H1 (cell line): ENCODE measurements around the gene TMCO1.

ENCODE experiments used
- JUN ChIP-seq: IDR thresholded peaks from 2 replicates; pipeline ENCODE4 v1.6.1; 2011; ENCODE audit warnings: low read depth, mild to moderate bottlenecking, improper control_type of control experiment, low read length
- RFX5 ChIP-seq: IDR thresholded peaks from 2 replicates; pipeline ENCODE4 v1.6.1; 2011; ENCODE audit warnings: low read depth, low read length, improper control_type of control experiment, borderline replicate concordance
- RXRA ChIP-seq: IDR thresholded peaks from 2 replicates; pipeline ENCODE4 v1.6.1; 2011; ENCODE audit warnings: low read depth, mild to moderate bottlenecking, low read length, moderate library complexity; ENCODE audit not compliant: insufficient read depth
- SUZ12 ChIP-seq: fragments of 200-600 bp; sonication (generic); IDR thresholded peaks from 2 replicates; pipeline ENCODE4 v1.6.1; 2012; ENCODE audit warnings: mild to moderate bottlenecking, inconsistent platforms, low read length, moderate library complexity, mixed read lengths
- TF ChIP-seq, protein P1 (sequence below), 3 experiments: IDR thresholded peaks; 1 replicate in 2 of 3; 2 replicates in 1 of 3; pipeline versions ENCODE4 v1.5.1 to v1.6.1; 2011; ENCODE audit warnings: low read length in 3 of 3, mild to moderate bottlenecking in 3 of 3, inconsistent platforms in 2 of 3, low read depth in 1 of 3, moderate library complexity in 1 of 3; ENCODE audit not compliant: insufficient read depth in 1 of 3; ENCODE audit errors: control extremely low read depth in 1 of 3

DNA sequence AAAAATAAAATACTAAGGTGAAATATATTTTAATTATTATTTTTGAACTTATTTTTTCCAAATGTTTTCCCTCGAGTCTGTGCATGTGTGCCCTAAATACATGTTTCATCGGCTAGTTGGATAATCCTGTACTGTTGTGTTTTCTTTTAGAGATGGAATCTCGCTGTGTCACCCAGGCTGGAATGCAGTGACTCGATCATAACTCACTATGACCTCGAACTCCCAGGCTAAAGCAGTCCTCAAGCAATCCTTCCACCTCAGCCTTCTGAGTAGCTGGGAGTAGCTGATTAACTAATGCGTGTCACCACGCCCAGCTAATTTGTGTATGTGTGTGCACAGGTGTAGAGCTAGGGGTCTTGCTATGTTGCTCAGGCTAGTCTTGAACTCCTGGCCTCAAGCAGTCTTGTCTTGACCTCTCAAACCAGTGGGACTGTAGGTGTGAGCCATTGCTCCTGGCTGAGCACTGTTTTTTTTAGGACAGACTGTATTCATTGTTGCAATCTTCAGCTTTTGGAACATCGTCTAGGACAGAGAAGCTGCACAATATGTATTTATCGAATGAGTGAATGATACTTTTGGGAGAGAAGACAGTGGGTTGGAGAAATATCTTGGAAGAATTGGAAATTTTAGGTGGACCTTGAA is 4.8 kb upstream of the TMCO1 start:
- TF ChIP-seq RXRA (no peak), RFX5 (no peak), SUZ12 (no peak), JUN (no peak)
- TF ChIP-seq, protein P1, sequence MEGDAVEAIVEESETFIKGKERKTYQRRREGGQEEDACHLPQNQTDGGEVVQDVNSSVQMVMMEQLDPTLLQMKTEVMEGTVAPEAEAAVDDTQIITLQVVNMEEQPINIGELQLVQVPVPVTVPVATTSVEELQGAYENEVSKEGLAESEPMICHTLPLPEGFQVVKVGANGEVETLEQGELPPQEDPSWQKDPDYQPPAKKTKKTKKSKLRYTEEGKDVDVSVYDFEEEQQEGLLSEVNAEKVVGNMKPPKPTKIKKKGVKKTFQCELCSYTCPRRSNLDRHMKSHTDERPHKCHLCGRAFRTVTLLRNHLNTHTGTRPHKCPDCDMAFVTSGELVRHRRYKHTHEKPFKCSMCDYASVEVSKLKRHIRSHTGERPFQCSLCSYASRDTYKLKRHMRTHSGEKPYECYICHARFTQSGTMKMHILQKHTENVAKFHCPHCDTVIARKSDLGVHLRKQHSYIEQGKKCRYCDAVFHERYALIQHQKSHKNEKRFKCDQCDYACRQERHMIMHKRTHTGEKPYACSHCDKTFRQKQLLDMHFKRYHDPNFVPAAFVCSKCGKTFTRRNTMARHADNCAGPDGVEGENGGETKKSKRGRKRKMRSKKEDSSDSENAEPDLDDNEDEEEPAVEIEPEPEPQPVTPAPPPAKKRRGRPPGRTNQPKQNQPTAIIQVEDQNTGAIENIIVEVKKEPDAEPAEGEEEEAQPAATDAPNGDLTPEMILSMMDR (IDR thresholded peaks at IDR 0.05; ENCODE audit: control extremely low read depth in 1 of 3, insufficient read depth in 1 of 3, low read depth in 1 of 3, low read length in 3 of 3): no peak
